Body of pancreas (tissue), 4 donors: ENCODE measurements around the gene PHETA2.

ENCODE experiments used
- POLR2A ChIP-seq, 3 donors: fragments of 450-650 bp; IDR thresholded peaks; one replicate each; pipeline ENCODE4 v1.6.1; 2016; ENCODE audit warnings: antibody characterized with exemption in 3 of 3, mild to moderate bottlenecking in 2 of 3
- TF ChIP-seq, protein P1 (sequence below), 7 experiments: fragments of 450-650 bp in 4 of 7; fragments of 200-600 bp in 3 of 7; sonication (generic) in 3 of 7; IDR thresholded peaks; one replicate each; pipeline ENCODE4 v1.5.1; 2016 to 2019; ENCODE audit warnings: antibody characterized with exemption in 7 of 7

DNA sequence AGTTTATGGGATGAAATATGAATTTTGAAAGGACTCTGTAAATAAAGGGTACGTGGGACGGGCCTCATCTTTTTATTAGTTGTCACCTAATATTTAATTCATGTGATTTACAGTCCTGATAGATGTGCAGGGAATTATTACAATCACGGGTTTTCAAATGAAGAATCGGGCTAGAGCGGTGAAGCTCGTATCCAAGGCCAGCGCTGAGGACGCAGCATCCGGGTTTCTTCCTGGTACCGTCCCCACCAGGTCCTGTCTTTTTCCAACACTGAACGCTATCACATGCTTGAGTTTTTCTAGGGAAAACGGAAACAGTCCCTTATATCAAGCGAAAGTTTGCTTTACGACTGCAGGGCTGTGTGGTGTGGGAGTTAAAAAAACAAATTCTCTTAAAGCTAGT is 6.2 kb downstream of the PHETA2 start:
- TF ChIP-seq POLR2A (IDR thresholded peaks at IDR 0.05): no peak
- TF ChIP-seq, protein P1, sequence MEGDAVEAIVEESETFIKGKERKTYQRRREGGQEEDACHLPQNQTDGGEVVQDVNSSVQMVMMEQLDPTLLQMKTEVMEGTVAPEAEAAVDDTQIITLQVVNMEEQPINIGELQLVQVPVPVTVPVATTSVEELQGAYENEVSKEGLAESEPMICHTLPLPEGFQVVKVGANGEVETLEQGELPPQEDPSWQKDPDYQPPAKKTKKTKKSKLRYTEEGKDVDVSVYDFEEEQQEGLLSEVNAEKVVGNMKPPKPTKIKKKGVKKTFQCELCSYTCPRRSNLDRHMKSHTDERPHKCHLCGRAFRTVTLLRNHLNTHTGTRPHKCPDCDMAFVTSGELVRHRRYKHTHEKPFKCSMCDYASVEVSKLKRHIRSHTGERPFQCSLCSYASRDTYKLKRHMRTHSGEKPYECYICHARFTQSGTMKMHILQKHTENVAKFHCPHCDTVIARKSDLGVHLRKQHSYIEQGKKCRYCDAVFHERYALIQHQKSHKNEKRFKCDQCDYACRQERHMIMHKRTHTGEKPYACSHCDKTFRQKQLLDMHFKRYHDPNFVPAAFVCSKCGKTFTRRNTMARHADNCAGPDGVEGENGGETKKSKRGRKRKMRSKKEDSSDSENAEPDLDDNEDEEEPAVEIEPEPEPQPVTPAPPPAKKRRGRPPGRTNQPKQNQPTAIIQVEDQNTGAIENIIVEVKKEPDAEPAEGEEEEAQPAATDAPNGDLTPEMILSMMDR (IDR thresholded peaks at IDR 0.05): no peak
